Kidney capillary endothelial cell (primary cell): ENCODE measurements around the gene CAPN15.
A peak's percentile ranks its signal among the peaks of the same experiment; 100 is the strongest.
"Not testable (repeated sequence)": the region's sequence is repeated elsewhere in the genome, so short reads cannot be mapped to it uniquely, and the experiment has no call there.

ENCODE experiments used
- DNase-seq: peaks from one replicate; pipeline ENCODE4 v3.0.0-alpha.2; 2018; ENCODE audit warnings: low spot score

Gene CAPN15

DNA sequence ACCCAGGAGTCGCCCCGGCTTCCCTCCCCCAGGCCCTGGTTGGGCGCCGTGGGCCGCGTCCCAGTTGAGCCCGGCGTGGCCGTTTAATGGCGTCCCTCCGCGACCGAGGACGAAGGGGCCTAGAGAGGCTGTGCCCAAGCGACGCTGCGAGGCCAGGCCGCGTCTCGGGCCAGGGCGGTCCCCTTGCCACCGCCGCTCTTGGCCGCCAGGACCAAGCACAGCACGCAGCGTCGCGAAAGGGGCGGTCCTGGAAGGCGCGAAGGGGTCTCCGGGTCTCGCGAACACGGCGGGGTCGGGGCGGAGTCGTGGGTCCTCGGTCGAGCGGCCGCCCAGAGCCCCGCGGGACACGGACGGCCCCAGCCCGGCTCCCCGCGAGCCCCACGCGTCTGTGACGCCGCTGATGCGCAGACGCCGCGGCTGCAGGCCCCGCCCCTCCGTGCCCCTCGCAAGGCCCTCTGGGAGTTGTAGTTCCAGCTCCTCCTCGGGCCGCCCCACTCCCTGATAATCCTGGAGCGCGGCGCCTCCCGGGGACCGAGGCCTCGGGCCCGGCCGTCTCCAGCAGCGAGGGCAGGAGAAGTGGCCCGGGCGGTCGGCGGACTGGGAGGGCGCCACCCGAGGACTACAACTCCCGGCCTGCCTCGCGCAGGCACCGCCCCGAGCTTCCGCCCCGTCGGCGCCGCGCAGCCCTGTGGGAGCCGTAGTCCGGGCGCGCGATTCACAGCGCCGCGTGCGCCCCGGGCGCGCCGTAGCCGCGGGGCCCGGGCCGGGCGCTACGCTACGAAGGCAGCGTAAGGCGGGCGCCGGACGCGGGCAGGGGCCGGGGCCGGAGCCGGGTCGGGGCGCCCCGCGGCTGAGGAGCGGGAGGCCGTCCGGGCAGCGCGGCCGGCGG lies at the start of gene CAPN15:
CAPN15 (plus strand) TSS at position 698 of the 889 bp plus-strand sequence. CDS start 19,127 bp downstream, outside the sequence.
- DNase-seq: peak; percentile 78

DNA sequence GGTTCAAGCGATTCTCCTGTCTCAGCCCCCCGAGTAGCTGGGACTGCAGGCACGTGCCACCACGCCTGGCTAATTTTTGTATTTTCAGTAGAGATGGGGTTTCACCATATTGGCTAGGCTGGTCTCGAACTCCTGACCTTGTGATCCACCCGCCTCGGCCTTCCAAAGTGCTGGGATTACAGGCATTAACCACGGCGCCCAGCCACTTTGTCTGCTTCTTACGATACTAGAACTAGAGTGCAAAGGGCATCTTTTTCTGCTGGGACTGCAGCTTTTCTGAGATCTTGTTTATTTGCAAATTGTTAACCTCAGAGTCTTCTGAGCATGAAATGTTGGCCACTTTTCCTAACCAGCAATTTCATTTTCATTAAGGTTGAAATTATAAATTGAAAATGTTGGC lies 49.2 kb upstream of the CAPN15 start:
- DNase-seq: not testable (repeated sequence)

DNA sequence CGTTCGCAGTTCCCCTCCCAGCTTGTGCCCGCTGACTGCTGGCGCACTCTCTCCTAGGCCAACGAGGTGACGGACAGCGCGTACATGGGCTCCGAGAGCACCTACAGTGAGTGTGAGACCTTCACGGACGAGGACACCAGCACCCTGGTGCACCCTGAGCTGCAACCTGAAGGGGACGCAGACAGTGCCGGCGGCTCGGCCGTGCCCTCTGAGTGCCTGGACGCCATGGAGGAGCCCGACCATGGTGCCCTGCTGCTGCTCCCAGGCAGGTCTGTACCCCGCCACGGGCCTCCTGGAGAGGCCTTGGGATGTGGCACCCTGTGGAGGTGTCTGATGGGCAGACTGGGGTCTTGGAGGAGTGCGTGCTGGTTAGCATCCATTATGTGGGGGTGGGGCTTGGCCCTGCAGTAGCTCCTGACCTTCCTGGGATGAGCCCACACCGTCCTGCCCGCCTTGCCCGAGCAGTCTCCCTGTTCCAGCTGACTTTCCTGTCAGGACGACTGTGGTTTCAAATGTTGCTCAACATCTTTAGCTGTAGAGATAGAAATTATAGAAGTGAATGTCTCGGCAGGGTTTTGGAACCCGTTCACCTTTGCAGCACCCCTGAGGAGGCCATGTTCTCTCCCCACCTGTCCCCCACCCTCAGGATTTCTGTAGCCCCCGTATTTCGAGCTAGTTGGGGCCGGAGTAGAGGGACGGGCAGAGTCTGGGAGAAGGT lies 44.9 kb upstream of the CAPN15 start:
- no peak for DNase-seq

DNA sequence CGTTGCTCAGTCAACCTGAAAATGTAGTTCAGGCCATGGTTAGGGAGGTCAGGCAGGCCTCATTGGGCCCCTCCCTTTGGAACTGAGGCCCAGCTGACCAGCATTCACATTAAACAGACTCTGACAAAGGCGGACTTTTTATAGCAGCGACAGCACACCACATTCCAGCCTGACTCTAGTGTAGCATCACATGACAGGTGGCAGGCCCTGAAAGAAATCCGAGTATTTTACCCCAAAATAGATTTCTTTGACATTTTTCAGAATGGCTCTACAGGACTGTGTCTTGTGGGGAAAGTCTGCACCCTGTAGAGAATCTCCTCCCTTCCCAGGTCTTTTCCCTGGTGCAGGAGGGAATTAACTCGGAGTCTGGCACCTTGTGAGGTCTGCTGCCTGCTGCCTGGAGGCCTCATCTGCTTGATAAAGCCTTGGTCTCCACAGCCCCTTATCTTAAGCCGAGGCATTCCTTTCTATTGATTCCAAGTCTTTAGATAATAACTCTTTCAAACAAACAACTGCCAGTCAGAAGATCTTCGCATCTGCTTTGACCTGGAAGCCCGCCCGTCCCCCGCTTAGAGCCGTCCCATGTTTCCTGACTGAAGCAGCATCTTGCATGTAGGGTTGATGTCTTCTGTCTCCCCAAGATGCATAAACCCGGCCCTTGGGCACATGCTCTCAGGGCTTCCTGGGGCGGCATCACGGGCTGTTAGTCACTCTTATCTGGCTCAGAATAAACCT lies 44.0 kb upstream of the CAPN15 start:
- DNase-seq: no peak

DNA sequence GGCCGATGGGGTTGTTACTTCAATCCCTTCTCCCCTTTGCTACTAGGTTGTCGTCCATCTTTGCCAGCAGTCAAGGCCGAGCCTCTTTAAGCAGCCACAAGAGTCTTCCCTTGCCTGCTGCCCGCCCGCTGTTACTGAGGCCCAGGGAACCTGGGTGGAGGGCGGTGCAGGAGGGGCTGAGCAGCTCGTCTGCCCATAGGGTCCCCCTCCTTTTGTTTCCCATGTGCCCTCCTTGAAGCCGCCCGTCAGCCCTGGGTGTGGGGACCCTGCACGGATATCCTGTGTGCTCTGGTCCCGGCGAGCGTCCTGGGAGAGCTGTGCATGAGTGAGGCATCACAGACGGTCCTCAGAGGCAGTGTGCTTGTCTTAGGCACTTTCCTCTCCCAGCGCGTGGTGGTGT lies 37.9 kb upstream of the CAPN15 start:
- DNase-seq: no peak

DNA sequence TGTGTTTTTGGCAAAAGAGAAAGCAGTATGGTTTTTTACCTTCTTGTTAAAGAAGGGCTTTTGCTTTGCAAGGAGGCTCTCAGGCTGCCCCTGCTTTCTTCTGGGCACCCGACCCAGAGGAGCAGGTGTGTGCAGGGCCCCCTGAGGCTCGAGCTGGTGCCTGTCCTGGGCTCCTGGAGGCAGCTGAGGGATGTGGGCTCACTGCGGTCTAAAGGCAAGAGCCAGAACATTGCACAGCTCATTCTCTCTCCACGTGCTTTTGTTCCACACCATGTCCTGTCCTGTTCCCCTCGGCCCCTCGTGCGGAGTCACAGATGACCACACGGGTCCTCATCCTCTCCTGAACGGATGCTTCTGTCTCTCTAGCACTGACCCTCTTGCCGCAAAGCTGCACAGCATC lies 36.7 kb upstream of the CAPN15 start:
- no peak for DNase-seq

DNA sequence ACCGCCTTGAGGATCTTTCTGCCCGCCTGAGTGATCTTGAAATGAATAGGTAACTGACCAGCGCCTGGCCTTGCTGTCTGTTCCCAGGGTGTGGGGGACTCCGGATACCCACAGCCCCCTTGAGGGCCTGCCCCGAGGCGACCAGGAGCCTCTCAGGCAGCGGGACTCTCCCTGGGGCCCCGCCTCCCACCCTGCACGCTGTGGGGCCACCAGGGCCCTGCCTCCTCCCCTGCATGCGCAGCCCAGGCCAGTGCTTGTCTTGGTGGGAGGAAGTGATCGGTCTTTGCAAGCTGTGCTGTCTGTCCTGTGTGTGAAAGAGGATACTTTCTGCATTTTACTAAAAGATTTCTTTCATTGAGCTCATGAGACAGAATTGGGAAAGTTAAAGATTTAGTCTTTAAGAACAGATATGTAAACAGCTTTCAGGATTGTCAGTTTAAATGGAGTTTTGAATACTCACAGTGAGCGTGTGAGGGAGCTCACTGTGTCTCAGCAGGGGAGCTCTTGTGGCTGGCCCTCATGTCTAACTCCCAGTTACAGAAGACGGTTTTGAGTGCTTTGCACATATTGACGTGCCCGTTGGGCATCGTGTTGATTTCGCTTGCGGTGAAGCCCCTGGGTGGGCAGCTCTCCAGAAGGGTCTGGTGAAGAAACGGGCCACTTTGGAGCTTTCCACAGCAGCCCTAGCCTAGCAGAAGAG lies 36.1 kb upstream of the CAPN15 start:
- DNase-seq: no peak

DNA sequence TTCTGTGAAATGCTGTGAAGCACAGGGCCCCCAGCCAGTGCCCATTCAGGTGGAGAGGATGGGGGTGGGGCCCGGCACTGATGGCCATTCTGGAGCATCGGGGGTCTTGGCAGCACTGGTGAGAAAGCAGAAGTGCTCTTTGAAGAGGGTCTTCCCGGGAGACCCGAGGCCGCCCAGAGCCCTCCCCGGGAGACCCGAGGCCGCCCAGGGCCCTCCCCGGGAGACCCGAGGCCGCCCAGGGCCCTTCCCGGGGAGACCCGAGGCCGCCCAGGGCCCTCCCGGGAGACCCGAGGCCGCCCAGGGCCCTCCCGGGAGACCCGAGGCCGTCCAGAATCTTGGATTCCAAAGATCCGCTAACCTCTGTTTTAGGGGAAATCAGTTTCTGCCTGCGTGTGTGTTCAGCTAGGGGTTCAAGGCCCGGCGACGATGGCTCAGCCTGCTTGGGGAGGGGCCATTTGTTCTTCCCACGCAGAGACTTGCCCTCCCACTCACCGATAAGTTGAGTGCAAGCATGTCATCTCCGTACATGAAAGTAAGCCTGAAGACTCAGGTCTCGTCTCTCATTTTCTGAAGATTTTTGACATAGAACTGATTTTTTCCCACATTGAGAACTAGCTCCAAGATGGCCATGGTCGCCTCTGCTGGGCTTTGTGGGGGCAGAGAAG lies 35.2 kb upstream of the CAPN15 start:
- no peak for DNase-seq

DNA sequence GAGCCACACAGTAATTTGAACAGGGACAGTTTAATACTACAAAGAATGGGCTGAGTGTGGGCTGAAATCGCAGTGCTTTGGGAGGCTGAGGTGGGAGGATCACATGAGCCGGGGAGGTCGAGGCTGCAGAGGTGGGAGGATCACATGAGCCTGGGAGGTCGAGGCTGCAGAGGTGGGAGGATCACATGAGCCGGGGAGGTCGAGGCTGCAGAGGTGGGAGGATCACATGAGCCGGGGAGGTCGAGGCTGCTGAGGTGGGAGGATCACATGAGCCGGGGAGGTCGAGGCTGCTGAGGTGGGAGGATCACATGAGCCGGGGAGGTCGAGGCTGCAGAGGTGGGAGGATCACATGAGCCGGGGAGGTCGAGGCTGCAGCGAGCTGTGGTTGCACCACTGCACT lies 32.8 kb upstream of the CAPN15 start:
- not testable (repeated sequence) for DNase-seq

DNA sequence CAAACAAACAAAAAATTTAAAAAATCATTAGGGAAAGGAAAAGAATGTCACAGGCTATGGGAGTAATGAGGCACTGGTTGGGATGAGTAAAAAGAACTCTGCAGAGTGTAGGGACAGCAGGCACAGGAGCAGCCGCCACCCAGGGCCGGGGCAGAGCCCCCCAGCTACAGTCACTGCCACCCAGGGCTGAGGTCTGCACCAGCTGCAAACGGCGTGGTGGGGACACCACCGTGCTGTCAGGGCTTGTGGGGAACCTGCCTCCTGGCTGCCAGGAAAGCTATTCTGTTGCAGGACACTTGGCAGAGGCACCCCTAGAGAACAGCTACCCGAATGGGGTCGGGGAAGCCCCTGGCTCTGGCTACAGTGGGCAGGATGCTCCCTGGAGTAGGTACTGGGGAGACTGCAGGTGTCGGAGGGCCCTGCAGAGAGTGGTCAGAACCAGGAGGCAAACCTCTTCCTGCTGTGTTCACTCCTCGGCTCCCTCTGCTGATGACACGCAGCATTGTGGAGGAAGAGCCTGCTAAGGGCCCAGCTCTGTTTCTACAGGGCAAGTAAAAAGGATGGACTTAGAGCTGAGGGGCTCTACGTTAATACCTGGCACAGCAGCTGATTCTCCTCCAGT lies 32.3 kb upstream of the CAPN15 start:
- DNase-seq: peak; percentile 51

DNA sequence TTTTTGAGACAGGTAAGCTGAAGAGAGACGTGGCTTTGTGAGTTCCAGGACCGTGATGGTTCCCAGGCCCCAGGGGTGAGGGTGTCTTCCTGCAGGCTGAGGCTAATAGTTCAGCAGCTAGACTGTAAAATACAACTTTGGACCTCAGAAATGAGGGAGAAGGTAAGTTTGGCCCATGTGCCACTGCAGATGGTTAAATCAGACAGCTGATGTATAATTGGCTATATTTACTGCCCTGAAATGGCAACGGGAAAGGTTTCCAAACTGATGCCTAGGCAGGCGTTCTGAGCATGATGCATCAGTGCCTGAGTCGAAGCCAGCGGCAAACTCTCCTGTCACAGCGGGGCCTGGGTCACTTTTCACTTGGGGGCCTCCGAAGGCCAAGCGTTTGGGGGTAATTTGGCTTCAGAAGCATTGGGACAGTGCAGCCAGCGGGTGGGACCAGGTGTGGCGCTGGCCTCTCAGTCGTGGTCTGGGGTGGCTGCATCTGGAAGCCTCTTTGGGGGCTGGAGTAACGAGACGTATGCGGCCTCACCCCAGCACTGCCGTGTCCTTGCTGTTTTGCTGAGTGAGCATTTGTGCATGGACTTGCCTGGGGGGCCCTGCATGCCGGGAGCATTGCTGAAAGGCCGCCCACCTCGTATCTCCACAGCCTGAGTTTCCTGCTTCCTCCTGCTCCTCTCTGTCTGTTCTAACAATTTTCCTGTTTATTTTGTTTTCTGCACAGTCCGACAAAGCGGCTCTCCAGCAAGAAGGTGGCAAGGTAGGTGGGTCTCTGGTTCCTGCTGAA lies 31.2 kb upstream of the CAPN15 start:
- no peak for DNase-seq

DNA sequence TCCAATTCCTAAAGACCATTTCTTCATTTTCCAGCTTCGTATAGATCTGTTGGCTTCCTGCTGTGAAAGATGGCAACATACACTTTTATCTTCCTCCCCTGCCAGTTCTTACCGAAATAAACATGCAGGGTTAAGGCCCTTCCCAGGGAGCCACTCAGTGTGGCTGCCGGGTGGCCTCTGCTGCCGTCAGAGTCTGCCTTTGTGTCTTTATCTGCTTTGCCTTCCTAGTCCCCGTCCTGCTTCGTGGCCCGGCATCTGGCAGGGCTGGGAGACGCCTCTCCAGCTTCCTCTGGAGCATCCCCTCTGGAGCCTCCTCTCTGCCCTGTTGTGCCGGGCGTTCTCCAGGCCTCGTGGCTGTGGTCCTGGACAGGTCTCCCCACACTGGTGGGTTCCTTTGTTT lies 30.3 kb upstream of the CAPN15 start:
- DNase-seq: no peak

DNA sequence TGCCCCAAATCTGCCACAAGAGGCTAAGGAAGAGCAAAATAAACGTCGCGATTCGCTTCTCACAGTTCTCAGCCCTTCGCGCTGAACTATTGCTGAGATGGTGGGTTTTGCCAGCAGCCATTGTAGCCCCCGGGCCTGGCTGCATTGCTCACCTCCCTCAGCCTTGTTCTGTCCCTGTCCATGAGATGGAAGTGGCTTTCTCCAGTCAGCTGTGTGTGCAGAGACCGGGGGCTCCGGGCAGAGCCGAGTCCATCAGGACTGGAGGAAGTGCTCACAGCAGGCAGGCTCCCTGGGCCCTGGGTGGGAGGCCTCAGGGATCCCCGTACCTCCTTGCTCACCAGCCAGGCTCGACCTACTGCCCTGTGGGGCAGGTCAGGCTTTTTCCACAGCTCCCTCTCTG lies 27.6 kb upstream of the CAPN15 start:
- DNase-seq: no peak

DNA sequence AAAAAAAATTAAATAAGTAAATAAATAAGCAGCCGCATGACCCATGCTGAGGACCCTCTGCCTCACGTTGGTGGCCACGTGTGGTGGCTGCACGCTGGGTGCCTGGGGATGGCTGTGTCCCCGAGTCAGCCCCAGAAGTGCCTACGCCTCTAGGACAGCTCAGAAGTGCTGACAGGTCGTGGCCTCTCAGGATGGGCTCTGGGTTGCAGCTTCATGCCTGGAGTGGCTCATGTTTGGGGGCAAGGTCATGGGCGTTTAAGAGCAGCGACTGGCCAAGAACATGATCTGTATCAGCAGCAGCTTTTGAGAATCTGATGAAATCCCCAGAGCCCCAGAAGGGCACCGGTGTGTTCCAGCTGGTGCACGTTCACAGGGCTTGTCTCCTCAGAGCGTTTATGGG lies 26.8 kb upstream of the CAPN15 start:
- no peak for DNase-seq

DNA sequence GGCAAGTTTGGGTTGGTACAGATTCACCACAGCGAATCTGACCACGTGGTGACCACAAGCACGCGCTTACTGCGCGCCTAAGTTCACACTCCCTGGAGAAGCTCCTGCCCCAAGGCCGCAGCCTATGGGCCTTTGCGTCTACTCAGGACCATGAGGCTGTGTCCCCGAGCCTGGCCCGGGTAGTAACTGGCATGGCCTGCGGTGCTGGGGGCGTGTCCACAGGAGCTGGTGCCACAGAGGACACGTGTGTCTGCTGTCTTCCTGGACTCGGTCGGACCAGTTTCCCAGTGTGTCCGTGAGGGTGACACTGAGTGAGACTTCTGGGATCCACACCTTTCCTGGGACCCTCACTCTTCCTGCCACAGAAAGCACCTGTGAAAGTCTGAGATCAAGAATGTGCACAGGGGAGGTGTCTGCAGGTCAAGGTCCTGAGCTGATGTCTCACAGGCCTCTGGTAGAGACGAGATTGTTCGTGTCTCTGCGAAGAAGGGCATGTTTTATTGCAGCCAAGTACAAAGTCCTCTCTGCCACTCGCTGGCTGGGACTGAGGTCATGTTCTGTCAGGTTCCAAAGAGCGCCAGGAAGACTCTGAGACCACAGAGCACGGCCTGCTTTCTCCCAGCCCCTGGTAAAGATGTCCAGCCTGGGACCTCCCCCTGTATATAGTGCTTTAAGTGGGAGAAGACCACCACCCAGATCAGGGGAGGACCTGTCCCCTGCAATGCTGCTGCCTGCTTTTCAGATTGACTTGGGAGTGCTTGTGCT lies 25.2 kb upstream of the CAPN15 start:
- DNase-seq: no peak

DNA sequence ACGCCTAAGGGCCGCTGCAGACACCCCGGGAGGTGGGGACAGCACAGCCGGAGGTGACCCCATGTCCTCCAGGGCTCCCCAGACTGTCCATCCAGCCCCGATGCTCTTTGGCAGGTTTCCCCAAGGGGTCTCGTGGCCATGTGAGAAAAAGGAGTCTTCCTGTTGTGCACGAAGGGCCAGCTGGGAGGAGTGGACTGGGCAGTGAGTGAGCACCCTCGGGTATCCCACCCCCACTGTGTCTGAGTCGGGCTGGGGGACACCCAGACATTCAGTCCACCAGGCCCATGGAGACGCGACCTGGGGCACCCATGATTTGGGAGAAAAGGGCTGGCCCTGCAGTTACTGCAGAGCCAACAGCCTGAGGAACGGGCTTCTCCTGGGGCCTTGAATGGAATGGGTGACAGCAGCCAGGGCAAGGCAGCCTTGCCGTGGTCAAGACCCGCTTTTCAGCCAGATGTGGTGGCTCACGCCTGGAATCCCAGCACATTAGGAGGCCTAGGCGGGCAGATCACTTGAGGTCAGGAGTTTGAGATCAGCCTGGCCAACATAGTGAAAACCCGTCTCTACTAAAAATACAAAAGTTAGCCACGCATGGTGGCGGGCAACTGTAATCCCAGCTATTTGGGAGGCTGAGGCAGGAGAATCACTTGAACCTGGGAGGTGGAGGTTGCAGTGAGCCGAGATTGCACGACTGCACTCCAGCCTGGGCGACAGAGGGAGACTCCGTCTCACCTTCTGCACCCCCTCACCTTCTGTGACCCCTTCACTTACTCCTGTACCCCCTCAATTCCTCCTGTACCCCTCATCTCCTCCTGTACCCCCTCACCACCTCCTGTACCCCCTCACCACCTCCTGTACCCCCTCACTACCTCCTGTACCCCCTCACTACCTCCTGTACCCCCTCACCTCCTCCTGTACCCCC lies 24.1 kb upstream of the CAPN15 start:
- DNase-seq: no peak

DNA sequence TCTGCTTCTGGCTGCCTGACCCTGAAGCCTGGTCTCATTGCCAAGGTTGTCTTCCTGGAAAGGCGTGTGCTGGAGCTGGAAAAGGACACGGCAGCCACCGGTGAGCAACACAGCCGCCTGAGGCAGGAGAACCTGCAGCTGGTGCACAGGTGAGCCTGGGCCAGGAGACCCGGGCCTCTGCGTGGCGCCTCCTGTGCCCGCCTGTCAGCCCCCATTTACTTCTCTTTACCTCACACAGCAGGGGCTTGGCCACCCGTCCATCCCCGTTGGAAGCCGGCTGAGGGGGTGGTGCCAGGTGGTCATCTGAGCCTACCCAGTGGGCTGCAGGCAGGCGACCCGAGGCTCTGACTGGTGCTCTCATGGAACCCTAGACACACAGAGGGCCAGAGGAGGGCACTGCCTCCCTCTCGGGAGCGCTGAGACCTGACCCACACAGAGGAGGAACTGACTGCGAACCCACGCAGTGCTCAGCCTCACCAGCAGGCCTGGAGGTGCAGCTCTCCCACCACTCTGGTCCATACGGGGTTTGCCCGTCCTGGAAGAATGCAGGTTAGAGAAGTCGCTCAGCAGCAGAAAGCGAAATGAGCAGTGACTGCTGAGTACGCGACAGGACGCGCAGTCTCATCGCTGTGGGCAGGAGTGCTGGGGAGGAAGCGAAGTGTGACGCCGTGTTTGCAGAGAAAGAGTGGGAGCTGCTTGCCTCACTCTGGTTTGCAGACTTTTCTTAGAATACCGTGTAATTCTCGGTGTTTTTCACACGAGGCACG lies 21.9 kb upstream of the CAPN15 start:
- no peak for DNase-seq

DNA sequence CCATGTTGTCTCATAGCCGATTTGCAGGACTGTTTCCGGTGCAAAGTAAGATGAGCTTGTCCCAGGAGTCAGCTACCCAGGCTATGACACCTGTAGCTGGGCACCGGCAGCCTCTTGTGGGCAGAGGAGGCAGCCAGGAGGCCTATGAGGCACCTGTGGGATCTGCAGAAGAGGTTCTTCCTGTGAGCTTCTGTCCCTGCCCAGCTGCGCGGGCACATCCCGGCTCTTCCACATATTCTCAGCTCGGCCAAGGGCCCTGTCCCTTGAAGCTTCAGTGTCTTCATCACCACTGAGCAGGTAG lies 21.3 kb upstream of the CAPN15 start:
- DNase-seq: no peak
